ENCODE data around the gene HNMT.
"Not testable (repeated sequence)": the region's sequence is repeated elsewhere in the genome, so short reads cannot be mapped to it uniquely, and the experiment has no call there.

Gene HNMT

GRCh38 chr2:138043588-138043987 lies 79.3 kb downstream of the HNMT start:
- not testable (repeated sequence) for DNase-seq (ENCODE audit: low read depth in 2 of 2)

- no peak for DNase-seq (ENCODE audit: low read depth in 2 of 2)
Observed at GRCh38 chr2:138058427-138058826, 94.2 kb downstream of the HNMT start.

GRCh38 chr2:138059487-138060300 lies 95.4 kb downstream of the HNMT start:
- DNase-seq (ENCODE audit: low read depth in 2 of 2), result no peak

GRCh38 chr2:138060301-138060635 lies 96.0 kb downstream of the HNMT start:
- DNase-seq (ENCODE audit: low read depth in 2 of 2), result no peak

GRCh38 chr2:138061961-138062360 lies 97.7 kb downstream of the HNMT start:
- no peak for DNase-seq (ENCODE audit: low read depth in 2 of 2)

- no peak for DNase-seq (ENCODE audit: low read depth in 2 of 2)
Observed at GRCh38 chr2:138063181-138063580, 98.9 kb downstream of the HNMT start.
